Omental fat pad (tissue), 4 donors: Measurements from ENCODE around the gene SLC7A11. TPM values are rescaled to one million over a fixed set of nuclear protein-coding genes. Genes with fewer than 3 reads are reported as not detected.

Experiments
- ATAC-seq: fragments of 150-250 bp; one replicate; pipeline ENCODE4 v1.9.1; 2016; ENCODE audit warnings: mild to moderate bottlenecking, moderate library complexity; ENCODE audit not compliant: low FRiP score
- DNase-seq: peaks from one replicate; pipeline ENCODE4 v3.0.0-alpha.2; 2019; ENCODE audit warnings: low spot score
- total RNA-seq, 4 donors: library from RNA; depleted of rRNA; stranded (reverse); fragments of >200 nt; gene quantifications; one replicate each; pipeline ENCODE4 v1.1.0, GENCODE V29; 2016
- TF ChIP-seq, protein P1 (sequence below), 3 donors: fragments of 450-650 bp; IDR thresholded peaks; one replicate each; pipeline ENCODE4 v1.5.1; 2016 to 2017; ENCODE audit warnings: antibody characterized with exemption in 3 of 3, mild to moderate bottlenecking in 3 of 3, moderate library complexity in 2 of 3

Gene SLC7A11
- total RNA-seq, 4 donors from 2014 or later: 0.60 to 1.5 (median 0.90) TPM

DNA sequence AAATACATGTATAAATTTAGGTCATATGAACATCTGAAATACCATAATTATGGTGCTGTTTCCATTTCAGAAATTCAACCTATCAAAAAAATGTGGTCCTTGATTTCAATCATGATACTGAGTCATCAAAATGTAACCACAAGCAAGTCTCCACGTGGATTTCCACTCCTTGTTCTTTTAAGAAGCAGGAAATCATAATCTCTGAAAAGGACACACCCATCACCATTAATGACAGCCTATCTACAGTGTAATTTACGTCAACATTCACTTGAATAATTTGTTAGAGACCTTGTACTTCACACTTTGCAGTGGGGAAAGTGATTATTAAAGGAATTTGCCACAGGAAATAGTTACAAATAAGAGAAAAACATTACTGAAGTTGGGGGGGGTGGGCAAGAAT, 17.7 kb upstream of the SLC7A11 start:
- ATAC-seq: no peak
- TF ChIP-seq, protein P1, sequence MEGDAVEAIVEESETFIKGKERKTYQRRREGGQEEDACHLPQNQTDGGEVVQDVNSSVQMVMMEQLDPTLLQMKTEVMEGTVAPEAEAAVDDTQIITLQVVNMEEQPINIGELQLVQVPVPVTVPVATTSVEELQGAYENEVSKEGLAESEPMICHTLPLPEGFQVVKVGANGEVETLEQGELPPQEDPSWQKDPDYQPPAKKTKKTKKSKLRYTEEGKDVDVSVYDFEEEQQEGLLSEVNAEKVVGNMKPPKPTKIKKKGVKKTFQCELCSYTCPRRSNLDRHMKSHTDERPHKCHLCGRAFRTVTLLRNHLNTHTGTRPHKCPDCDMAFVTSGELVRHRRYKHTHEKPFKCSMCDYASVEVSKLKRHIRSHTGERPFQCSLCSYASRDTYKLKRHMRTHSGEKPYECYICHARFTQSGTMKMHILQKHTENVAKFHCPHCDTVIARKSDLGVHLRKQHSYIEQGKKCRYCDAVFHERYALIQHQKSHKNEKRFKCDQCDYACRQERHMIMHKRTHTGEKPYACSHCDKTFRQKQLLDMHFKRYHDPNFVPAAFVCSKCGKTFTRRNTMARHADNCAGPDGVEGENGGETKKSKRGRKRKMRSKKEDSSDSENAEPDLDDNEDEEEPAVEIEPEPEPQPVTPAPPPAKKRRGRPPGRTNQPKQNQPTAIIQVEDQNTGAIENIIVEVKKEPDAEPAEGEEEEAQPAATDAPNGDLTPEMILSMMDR (IDR thresholded peaks at IDR 0.05): no peak
- DNase-seq: no peak

GRCh38 chr4:138259271-138259670, 17.1 kb upstream of the SLC7A11 start:
- ATAC-seq (no peak), DNase-seq (no peak)

GRCh38 chr4:138256608-138257007, 14.5 kb upstream of the SLC7A11 start:
- DNase-seq: no peak
- ATAC-seq: no peak
- TF ChIP-seq, protein P1 (IDR thresholded peaks at IDR 0.05): no peak

More at GRCh38 chr4:138259271-138259670, 17.1 kb upstream of the SLC7A11 start:
- TF ChIP-seq, protein P1 (IDR thresholded peaks at IDR 0.05): no peak

DNA sequence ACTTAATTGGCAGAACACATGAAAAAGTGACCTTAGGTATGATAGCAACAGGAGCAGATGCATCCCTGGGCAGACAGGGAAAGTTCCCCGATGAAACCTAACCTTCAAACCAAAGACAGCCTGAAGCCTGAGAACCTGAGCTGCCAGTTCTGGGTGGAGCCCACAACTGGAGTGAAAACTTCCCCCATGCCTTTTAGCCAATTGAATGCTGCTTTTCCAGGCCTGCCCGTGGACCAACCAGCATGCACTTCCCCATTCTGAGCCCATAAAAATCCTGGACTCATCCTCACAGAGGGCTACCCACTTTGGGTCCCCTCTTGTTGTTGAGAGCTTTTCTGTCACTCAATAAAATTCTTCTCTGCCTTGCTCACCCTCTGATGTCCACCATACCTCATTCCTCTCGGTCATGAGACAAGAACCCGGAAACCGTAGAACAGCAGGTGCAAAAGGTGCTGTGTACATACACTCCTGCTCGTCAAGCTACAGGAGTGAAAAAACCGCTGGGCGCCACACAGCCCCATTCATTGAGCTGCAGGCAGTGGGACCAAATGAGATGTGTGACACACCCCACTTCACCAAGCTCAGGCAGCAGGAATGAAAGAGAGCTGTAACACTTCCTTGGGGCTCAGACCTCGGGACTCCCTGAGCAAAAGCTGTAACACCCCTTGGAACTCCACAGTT, 13.9 kb upstream of the SLC7A11 start:
- no peak for DNase-seq
- no peak for ATAC-seq
- TF ChIP-seq, protein P1 (IDR thresholded peaks at IDR 0.05): no peak

GRCh38 chr4:138252551-138252950, 10.4 kb upstream of the SLC7A11 start:
- DNase-seq (no peak), ATAC-seq (no peak)
- TF ChIP-seq, protein P1 (IDR thresholded peaks at IDR 0.05): no peak

- TF ChIP-seq, protein P1 (IDR thresholded peaks at IDR 0.05): no peak
- no peak for DNase-seq
- no peak for ATAC-seq
Measured at GRCh38 chr4:138251938-138252337, 9.8 kb upstream of the SLC7A11 start.

- no peak for ATAC-seq
Measured at GRCh38 chr4:138249132-138249531, 7.0 kb upstream of the SLC7A11 start.

More at GRCh38 chr4:138249132-138249531, 7.0 kb upstream of the SLC7A11 start:
- TF ChIP-seq, protein P1 (IDR thresholded peaks at IDR 0.05): no peak
- no peak for DNase-seq
